Nephron (organoid): ENCODE measurements around the gene SLC17A3.
A peak's percentile ranks its signal among the peaks of the same experiment; 100 is the strongest.

Experiments used
- H3K27ac Mint-ChIP-seq, 3 experiments: 2 replicates each; pipeline ENCODE4 v1.8.0; 2020; ENCODE audit warnings: mixed read lengths in 3 of 3, mild to moderate bottlenecking in 2 of 3, moderate library complexity in 1 of 3
- H3K27me3 Mint-ChIP-seq: 2 replicates; pipeline ENCODE4 v1.8.0; 2021; ENCODE audit warnings: low read depth, mild to moderate bottlenecking, moderate library complexity, mixed read lengths
- H3K36me3 Mint-ChIP-seq: 2 replicates; pipeline ENCODE4 v1.8.0; 2020; ENCODE audit warnings: low read depth, mixed read lengths
- H3K4me1 Mint-ChIP-seq: 2 replicates; pipeline ENCODE4 v1.8.0; 2020; ENCODE audit warnings: mixed read lengths
- H3K4me3 Mint-ChIP-seq, 3 experiments: 2 replicates each; pipeline ENCODE4 v1.8.0; 2020; ENCODE audit warnings: mild to moderate bottlenecking in 3 of 3, mixed read lengths in 3 of 3, moderate library complexity in 2 of 3
- H3K9me3 Mint-ChIP-seq: 2 replicates; pipeline ENCODE4 v1.8.0; 2020; ENCODE audit warnings: mixed read lengths
- CTCF ChIP-seq, 3 experiments: fragments of 200-600 bp; sonication (generic); IDR thresholded peaks; one replicate each; pipeline ENCODE4 v1.5.0; 2021; ENCODE audit warnings: antibody characterized with exemption in 3 of 3; ENCODE audit not compliant: unreplicated experiment in 3 of 3

Gene SLC17A3

GRCh38 chr6:25874118-25874517, at the start of gene SLC17A3:
TSS of gene SLC17A3 (minus strand) at chr6:25874243. CDS start at chr6:25868387, 5,856 bp downstream.
- Mint-ChIP-seq H3K9me3 (peaks cover 3% of the 10 kb centered on the region), H3K27me3 (no peaks in the 10 kb centered on the region), H3K36me3 (no peaks in the 10 kb centered on the region), H3K27ac (peak within 1 kb of the TSS in 2 of 3 experiments; percentile 36 to 63), H3K4me3 (no peak within 1 kb of the TSS), H3K4me1 (no peaks in the 10 kb centered on the region)
- TF ChIP-seq CTCF (IDR thresholded peaks at IDR 0.05; ENCODE audit: unreplicated experiment in 3 of 3), result no peak

GRCh38 chr6:25922301-25922700, 48.3 kb upstream of the SLC17A3 start:
- Mint-ChIP-seq H3K27me3 (no peaks in the 10 kb centered on the region), H3K4me3 (no peak overlapping the region), H3K4me1 (no peaks in the 10 kb centered on the region), H3K36me3 (no peaks in the 10 kb centered on the region), H3K27ac (no peak overlapping the region), H3K9me3 (no peaks in the 10 kb centered on the region)
- no peak for TF ChIP-seq CTCF (IDR thresholded peaks at IDR 0.05; ENCODE audit: unreplicated experiment in 3 of 3)

GRCh38 chr6:25921525-25922203, 47.6 kb upstream of the SLC17A3 start:
- Mint-ChIP-seq H3K27ac (no peak overlapping the region), H3K4me3 (no peak overlapping the region), H3K27me3 (no peaks in the 10 kb centered on the region), H3K36me3 (no peaks in the 10 kb centered on the region), H3K4me1 (no peaks in the 10 kb centered on the region), H3K9me3 (no peaks in the 10 kb centered on the region)
- no peak for TF ChIP-seq CTCF (IDR thresholded peaks at IDR 0.05; ENCODE audit: unreplicated experiment in 3 of 3)

- no peaks in the 10 kb centered on the region for H3K9me3 Mint-ChIP-seq
- H3K27me3 Mint-ChIP-seq, result no peaks in the 10 kb centered on the region
- TF ChIP-seq CTCF (IDR thresholded peaks at IDR 0.05; ENCODE audit: unreplicated experiment in 3 of 3), result no peak
- H3K4me1 Mint-ChIP-seq, result no peaks in the 10 kb centered on the region
- H3K4me3 Mint-ChIP-seq, result no peak overlapping the region
- H3K27ac Mint-ChIP-seq, result no peak overlapping the region
- H3K36me3 Mint-ChIP-seq, result no peaks in the 10 kb centered on the region
Observed at GRCh38 chr6:25919657-25920056, 45.6 kb upstream of the SLC17A3 start.

- no peaks in the 10 kb centered on the region for H3K9me3 Mint-ChIP-seq
- H3K36me3 Mint-ChIP-seq, result no peaks in the 10 kb centered on the region
- no peak for TF ChIP-seq CTCF (IDR thresholded peaks at IDR 0.05; ENCODE audit: unreplicated experiment in 3 of 3)
- H3K27ac Mint-ChIP-seq, result no peak overlapping the region
- H3K4me1 Mint-ChIP-seq, result no peaks in the 10 kb centered on the region
- H3K4me3 Mint-ChIP-seq, result no peak overlapping the region
- no peaks in the 10 kb centered on the region for H3K27me3 Mint-ChIP-seq
Observed at GRCh38 chr6:25918083-25918683, 44.1 kb upstream of the SLC17A3 start.
